ENCODE measurements around the gene TMOD1.

DNA sequence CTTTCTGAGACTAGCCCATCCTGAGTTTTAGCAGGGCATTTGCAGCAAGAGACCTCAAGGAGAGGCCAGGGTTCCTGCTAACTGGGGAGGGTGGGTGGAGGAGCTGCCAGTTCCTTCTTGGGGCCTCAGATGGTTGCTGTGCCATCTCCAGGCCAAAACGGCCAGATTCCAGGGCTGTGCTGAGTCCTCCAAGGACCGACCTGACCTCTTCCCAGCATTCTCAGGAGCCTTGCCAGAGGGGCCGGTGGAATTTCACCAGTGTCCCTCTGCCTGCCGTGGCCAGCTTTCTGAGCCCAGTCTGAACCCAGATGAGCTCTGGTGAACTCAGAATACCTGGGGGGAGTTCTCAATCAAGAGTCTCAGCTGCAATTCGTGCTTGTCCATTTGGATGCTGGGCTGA lies 77.4 kb downstream of the TMOD1 start:
- TF ChIP-seq, protein P1, sequence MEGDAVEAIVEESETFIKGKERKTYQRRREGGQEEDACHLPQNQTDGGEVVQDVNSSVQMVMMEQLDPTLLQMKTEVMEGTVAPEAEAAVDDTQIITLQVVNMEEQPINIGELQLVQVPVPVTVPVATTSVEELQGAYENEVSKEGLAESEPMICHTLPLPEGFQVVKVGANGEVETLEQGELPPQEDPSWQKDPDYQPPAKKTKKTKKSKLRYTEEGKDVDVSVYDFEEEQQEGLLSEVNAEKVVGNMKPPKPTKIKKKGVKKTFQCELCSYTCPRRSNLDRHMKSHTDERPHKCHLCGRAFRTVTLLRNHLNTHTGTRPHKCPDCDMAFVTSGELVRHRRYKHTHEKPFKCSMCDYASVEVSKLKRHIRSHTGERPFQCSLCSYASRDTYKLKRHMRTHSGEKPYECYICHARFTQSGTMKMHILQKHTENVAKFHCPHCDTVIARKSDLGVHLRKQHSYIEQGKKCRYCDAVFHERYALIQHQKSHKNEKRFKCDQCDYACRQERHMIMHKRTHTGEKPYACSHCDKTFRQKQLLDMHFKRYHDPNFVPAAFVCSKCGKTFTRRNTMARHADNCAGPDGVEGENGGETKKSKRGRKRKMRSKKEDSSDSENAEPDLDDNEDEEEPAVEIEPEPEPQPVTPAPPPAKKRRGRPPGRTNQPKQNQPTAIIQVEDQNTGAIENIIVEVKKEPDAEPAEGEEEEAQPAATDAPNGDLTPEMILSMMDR (IDR thresholded peaks at IDR 0.05): no peak
- TF ChIP-seq POLR2A (IDR thresholded peaks at IDR 0.05): no peak

All from testis (tissue), 2 donors.